HT1080 (cell line): Measurements from ENCODE around the gene OXER1. TPM values are rescaled to one million over a fixed set of nuclear protein-coding genes. Genes with fewer than 3 reads are reported as not detected.

Experiments
- small RNA-seq: library from RNA; depleted of rRNA; stranded (forward); fragments of <200 nt; gene quantifications from one replicate; pipeline ENCODE3, GENCODE V24; 2014
- total RNA-seq: library from RNA; depleted of rRNA; stranded (reverse); fragments of >200 nt; shearing (Covaris generic); gene quantifications from 2 replicates; pipeline ENCODE4 v1.2.3, GENCODE V29; 2014; rRNA removed

Gene OXER1
- total RNA-seq, 1 experiment from 2014 or later: not detected

Small RNAs within 50 kb of the gene (small RNA-seq; reads per million reads assigned to genes)
- gene RNU6-137P: not detected

Other genes starting within 250 kb of the OXER1 start
- gene MTA3, start 195.5 kb downstream of the OXER1 start, total RNA-seq: 14.0 and 24.0 TPM in 2 replicates
- gene HAAO, start 28.4 kb upstream of the OXER1 start, total RNA-seq: not detected in 2 replicates